GM18502 (cell line): ENCODE data around the gene SYT9.
"Not testable (repeated sequence)": the region's sequence is repeated elsewhere in the genome, so short reads cannot be mapped to it uniquely, and the experiment has no call there.

Source experiments
- ATAC-seq: cut with Tn5 transposase; IDR thresholded peaks from one replicate; pipeline ENCODE4 v1.9.1; 2021; ENCODE audit warnings: mild to moderate bottlenecking; ENCODE audit not compliant: unreplicated experiment, poor library complexity

The SYT9 gene

DNA sequence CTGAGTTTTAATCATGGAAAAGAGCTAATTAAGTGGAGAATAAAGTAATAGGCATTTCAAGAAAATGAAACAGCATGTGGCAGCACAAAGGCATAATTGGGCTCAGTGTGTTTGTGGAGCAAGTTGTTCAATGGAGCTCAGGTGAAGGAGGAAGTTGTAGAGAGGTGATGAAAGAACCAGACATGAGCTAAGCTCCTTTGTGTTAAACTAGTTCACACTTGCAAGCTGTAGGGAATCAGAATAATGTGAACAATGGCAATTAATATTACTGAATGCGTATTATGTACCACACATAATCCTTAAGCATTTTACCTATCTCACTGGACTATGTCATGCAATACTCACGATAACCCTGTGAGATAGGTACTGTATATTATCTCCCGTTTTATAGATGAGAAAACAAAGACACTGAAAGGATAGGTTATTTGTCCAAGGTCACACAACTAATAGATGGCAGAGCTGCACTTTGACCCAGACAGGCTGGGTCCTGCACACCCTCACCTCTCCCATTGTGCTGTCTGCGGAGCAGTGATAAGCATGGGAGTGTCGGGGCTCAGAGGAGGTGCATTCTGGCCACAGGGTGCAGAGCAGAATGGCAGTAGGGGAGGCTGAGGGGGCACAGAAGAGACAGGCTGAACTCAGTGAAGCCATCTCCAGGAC is 242.5 kb downstream of the SYT9 start:
- ATAC-seq: no peak

DNA sequence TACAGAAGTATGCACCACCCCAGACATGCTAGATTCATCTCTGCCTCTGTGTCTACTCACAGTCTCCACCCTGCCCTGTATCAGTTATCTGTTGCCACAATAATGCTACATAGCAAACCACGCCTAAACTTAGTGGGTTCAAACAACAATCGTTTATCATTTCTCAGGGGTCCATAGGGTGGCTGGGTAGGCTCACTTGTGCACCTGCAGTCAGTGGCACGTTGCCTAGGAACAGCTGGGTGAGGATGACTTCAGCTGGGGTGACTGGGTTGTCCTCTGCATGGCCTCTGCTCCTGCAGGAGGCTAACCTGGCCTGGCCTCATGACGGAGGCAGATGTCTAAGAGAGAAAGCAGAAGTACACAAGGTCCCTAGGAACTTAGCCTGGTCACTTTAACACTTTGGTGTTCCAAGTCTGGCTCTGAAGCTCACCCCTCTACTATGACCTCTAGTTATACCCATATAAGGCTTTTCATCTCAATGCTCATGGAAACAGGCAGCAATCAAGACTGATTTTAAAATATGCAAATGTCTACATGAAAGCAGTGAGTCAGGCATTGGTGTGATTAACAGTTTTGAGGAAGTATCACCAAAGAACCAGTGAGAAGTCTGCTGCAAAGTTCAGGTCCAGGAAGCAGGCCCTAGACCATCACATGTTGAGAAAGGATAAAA is 244.3 kb downstream of the SYT9 start:
- peak; percentile 93 for ATAC-seq

DNA sequence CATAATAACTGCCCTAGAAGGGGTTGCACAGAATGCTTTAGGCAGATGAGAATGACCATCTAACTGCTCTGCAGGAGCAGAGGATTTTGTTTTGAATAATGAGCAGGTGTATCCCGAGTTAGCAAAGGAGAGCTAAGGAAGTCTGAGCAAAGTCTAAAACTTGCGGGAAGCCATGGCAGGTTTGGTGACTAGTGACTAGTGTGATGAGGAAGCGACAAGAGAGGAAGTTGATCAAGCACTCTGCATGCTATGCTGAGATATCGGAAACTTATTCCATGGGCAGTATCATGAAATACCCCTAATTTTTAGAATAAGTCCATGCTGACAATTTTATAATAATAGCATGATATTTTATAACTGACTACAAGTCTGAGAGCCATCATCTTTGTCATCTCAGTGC is 246.5 kb downstream of the SYT9 start:
- no peak for ATAC-seq

DNA sequence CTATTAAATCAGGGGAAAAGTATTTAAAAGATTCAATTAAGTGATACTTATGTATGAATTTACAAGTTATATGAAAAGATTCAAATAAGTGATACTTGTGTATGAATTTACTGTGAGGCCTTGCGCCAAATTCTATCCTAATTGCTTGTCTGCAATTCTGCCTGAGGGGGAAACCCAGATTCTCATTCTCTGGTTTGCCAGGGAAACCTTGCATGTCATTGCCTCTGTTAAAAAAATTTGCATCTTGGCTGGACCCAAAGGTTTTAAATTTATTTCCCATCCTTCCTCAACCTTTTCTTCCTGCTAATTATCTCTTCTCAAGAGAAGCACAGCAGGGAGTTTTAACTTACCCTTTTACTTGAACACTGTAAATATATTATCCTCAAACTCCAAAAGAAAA is 247.4 kb downstream of the SYT9 start:
- ATAC-seq: no peak

DNA sequence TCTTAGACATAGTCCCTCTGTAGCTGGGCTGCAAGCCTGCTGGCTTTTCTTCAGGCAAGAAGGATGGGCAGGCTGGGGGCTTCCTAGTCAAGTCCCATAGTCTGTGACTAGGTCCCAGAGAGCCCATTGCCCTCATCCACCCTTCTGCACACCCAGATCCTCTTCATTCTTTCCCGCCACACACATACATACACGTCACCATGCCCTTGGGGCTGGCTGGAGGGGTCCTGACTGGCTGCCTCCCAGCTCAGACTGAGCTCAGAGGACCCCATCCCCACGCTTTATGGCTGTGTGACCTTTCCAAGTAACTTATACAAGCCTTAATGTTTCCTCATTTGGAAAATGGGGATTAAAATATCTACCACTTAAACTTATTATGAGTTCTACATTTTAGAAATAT is 248.5 kb downstream of the SYT9 start:
- ATAC-seq: no peak

DNA sequence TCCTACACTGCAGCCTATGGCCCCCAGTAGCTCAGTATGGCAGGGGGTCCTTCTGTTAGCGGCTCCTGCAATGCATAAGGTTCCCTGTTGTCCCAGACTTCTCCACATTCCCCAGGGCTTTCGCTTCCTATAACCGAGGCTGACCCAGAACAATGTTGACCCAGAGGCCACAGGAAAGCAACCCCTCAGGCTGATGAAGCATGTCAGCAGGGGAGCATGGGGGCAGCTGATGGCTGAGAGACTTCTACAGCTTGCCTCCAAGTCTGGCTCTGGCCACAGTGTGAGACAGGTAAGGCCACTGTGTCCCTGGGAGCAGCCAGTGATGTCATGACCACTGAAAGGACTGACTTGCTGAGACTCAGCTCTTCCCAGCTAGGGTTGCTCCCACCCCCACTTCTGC is 249.5 kb downstream of the SYT9 start:
- no peak for ATAC-seq

DNA sequence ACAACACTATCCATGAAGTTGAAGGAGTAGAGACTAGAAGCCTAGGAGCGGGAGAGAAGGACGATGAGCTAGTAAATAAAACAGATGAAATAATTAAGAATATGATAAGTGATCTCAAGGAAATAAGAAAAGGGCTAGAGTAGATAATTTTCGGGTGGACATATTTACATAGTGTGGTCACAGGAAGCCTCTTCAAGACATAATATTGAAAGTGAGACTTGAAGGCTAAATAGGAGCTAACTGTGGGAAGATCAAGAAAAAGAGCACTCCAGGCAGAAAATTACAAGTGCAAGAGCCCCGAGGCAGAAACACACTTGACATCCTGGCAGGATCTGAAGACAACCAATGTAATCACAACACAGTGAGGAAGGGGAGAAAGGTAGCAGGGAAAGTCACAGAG is 250.2 kb downstream of the SYT9 start:
- no peak for ATAC-seq

DNA sequence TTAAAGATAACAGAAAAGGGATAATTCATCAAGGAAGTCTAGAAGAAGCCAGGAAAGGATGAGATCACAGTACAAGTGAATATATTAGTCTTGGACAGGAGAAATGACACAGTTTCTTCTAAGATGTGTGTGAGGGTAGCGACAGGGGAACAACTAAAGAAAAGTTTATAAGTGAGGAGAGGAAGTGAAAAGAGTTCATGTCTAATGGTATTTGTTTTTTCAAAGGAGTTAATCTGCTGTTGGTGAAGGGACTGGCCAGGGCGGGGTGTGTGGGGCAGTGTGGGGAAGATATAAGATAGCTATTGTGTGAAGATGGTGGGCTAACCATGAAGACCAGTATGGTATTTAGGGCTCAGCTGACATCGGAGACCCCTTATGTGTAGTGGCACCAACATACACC is 254.5 kb downstream of the SYT9 start:
- no peak for ATAC-seq

DNA sequence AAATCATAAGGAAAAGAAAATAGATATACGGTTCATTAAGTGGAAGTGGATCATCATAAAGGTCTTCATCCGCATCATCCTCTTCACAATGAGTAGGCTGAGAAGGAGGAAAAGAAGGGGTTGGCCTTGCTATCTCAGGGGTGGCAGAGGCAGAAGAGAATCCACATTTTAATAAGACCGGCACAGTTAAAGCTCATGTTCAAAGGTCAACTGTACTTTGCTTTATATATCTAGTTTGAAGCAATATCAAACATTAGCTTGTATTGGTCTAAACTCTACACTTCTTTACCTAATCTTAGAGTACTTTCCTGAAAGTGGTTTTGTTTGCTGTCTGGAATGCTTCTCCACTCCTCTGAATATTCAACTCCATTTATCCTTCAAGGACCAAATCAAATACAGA is 256.4 kb downstream of the SYT9 start:
- no peak for ATAC-seq

DNA sequence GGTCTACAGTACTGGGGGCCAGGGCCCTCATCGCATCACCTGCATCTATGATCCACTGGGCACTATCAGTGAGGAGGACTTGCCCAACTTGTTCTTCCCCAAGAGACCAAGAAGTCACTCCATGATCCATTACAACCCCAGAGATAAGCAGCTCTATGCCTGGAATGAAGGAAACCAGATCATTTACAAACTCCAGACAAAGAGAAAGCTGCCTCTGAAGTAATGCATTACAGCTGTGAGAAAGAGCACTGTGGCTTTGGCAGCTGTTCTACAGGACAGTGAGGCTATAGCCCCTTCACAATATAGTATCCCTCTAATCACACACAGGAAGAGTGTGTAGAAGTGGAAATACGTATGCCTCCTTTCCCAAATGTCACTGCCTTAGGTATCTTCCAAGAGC is 258.3 kb downstream of the SYT9 start:
- no peak for ATAC-seq

DNA sequence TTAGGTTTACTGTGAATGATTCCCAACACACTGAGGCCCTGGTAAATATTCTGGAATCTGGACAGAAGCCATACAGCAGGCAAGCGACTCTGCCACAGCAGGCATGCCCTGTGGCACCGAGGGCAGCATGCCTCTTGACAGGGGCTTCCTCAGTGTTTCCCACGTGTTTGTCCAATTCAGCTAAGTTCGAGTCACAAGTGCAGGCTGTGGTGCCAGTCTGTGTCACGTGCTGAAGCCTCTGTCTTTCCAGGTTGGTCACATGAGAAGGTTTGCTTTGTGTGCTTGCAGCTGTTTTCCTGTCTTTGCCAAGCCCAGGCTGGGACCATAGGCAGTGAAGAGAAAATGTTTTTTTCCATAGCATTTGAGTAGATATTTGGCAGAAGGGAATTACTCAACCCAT is 259.7 kb downstream of the SYT9 start:
- ATAC-seq: no peak

DNA sequence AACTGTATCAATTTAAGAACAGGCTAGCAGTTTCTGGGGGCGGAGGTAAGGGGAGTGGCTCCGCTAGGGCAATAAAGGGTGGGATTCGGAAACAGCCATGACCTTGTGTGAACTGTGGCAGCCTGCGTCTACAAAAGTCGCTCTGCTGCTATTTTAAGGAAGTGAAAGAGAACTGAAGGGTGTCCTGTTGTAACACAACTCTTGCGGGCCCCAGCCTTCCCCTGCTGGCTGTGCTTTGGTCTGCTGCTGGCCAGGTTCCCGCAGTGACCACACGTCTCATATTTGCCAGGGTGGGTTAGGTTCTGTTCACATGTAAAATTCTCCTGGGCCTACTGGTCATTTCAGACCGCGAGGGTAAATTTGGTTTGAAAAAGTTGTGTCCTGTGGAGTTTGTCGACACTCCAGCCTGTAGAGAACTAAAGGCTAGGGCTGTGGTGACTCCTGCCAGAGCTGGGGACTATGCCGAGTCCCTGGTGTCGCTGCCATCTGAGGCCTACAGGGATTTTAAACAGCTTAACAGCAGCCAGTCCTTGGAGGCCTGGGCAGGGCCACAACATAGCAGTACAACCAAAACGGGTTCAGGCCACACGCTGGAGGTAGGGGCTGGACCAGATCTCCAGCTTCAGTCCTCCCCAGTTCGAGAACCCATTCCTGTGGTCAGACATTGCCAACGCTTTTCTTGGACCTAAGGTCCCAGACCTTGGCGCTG is 261.0 kb downstream of the SYT9 start:
- peak; percentile 69 for ATAC-seq

DNA sequence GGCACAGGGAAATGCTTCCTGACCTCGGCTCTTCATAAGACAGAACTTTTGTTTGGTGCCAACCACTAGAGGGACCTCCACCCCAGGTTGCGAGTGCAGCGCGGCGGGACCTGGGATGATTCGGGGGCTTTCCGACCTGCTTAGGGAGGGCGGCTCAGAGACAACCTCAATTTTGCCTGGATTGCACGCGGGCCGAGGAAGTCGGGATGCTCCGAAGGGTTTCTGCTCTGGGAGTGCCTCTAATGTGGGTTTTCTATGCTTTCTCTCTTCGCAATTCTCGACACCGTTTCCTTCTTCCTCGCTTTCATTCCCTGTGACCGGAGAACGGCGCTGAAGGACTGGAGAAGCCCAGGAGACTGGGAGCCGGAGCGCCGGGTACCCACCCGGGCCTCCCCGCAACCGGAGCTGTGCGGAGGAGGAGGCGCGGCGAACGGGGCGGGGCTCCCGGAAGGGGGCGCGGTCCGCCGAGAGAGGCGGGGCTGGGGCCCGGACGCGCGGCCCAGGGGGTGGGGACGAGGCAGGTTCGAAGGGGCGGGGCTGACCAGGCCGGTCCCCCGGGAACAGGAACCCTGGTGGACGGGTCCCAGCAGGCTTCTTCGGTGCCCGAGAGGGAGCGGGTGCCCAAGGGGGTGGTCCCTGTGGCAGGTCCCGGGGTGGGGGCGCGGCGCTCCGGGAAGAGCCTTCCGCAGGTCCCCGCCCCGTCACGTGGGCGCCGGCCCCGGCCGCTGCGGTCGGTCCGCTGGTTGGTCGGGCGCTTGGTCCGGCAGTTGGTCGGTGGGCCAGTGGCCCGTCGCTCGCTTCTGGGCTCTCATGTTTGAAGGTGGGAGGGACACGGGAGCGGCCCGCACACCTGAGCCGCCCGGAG is 261.8 kb downstream of the SYT9 start, which contains the start of gene PPFIBP2:
Gene PPFIBP2 (plus strand): TSS at position 766 of the 865 bp plus-strand sequence. CDS start 35,477 bp downstream, outside the sequence.
- ATAC-seq: peak; percentile 75

DNA sequence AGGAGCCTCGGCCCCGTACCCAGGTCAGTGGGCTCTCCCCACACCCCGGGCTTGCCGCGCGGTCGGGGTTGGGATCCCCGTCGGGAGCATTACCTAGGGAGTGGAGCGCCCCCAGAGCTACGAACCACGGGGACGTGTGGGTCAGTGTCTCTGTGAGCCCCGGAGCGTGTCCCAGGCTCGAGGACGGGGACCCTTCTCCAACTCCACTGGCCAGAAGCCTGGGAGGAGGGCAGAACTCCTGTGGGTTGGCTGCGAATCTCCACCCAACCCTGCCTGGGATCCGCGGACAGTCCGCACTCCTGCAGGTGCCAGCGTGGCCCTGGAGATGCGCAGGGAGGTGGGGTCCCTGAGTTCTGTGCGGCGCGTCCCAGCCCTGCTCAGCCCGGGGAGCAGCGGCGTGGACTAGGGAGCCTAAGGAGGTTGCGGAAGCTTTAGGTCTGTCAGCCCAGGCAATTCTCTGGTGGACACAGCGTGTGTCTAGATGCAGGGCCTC is 262.4 kb downstream of the SYT9 start:
- ATAC-seq: peak; percentile 11

DNA sequence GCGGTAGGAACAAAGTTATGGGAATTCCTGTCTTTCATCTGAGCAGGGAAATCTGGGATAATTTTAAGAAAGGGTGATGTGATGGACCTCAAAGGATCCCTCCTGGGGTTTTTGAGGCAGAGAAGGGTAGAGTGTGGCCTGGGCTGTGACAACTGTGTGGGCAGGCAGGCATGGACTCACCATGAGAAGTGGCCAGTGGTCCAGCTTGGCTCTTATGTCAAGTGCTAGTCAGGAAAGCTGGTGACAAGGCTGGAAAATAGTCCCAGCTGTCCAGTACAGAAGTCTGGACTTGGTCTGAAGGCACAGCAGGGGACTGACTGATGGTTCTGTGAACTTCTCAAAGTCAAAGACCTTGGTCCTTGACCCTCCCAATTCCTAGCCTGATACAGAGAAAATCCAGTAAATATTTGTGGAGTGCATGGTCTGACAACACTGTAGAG is 263.8 kb downstream of the SYT9 start:
- ATAC-seq: no peak

DNA sequence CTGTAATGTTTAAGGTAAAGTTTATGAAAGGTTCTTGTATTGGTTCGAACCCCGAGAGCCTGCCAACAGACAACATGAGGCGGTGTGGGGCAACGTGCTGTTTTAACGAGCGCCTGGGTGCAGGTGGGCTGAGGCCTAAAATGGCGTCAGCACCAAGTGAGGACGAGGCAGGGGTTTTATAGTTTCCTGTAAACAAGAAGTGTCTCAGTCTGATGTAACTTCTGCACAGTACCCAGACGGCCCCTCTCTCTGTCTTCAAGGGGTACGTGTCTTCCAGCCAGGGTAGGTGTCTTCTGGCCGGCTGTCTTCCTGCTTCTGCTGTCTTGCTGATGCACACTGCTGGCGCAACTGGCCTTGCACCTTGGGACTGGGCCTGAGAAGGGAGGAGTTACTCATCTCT is 264.8 kb downstream of the SYT9 start:
- no peak for ATAC-seq

DNA sequence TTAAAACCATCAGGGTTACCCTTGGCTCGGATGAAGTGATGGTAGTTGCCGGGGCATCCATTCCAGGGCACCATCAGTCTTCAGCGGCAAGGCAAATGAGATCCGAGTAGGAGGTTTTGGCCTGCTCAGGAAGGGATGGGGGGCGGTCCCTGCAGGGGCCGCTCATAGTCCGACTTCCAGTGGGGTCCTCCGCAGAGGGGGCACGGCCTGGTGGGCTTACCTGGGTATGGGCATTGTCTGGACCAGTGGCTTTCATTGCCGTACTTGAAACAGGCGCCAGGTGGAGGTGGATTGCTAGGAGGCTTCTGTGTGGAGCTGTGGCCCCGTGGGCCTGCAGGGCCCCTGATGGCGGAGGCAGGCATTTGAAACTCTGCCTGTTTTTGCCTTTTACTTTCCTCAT is 266.0 kb downstream of the SYT9 start:
- not testable (repeated sequence) for ATAC-seq
